Neuronal stem cell (in vitro differentiated cells): Measurements from ENCODE around the gene CRYBA2.
A peak's percentile ranks its signal among the peaks of the same experiment; 100 is the strongest.

Experiments
- DNase-seq: peaks from one replicate; pipeline ENCODE4 v3.0.0-alpha.2; 2013; ENCODE audit warnings: low spot score
- H2AFZ ChIP-seq: one replicate; pipeline ENCODE4 v1.6.1; 2013; ENCODE audit warnings: mild to moderate bottlenecking, low read length, inconsistent platforms
- H2AK5ac ChIP-seq: 2 replicates; pipeline ENCODE4 v1.6.1; 2013; ENCODE audit warnings: low read depth, mild to moderate bottlenecking, inconsistent platforms, low read length, moderate library complexity, mixed read lengths
- H2BK120ac ChIP-seq: 2 replicates; pipeline ENCODE4 v1.6.1; 2013; ENCODE audit warnings: low read depth, mild to moderate bottlenecking, inconsistent platforms, low read length, moderate library complexity, mixed read lengths
- H2BK12ac ChIP-seq: one replicate; pipeline ENCODE4 v1.6.1; 2013; ENCODE audit warnings: low read length, inconsistent platforms
- H2BK15ac ChIP-seq: 2 replicates; pipeline ENCODE4 v1.6.1; 2013; ENCODE audit warnings: mild to moderate bottlenecking, low read length, inconsistent platforms, mixed read lengths
- H2BK5ac ChIP-seq: one replicate; pipeline ENCODE4 v1.6.1; 2013; ENCODE audit warnings: inconsistent platforms, mild to moderate bottlenecking, low read length, moderate library complexity
- H3K14ac ChIP-seq: one replicate; pipeline ENCODE4 v1.6.1; 2013; ENCODE audit warnings: low read length, inconsistent platforms
- H3K18ac ChIP-seq: 2 replicates; pipeline ENCODE4 v1.6.1; 2013; ENCODE audit warnings: low read length, inconsistent platforms
- H3K23ac ChIP-seq: 2 replicates; pipeline ENCODE4 v1.6.1; 2013; ENCODE audit warnings: low read depth, mild to moderate bottlenecking, mixed read lengths, low read length, inconsistent platforms; ENCODE audit not compliant: poor library complexity
- H3K27ac ChIP-seq: replicated peaks from 3 replicates; pipeline ENCODE4 v1.5.1; 2013; ENCODE audit warnings: low read length, inconsistent platforms
- H3K27me3 ChIP-seq, 3 experiments: 2 replicates each; pipeline ENCODE4 v1.6.1; 2013; ENCODE audit warnings: low read length in 3 of 3, mild to moderate bottlenecking in 2 of 3, inconsistent platforms in 1 of 3, low read depth in 1 of 3, mixed read lengths in 1 of 3, moderate library complexity in 1 of 3; ENCODE audit not compliant: control insufficient read depth in 3 of 3, insufficient read depth in 3 of 3
- H3K36me3 ChIP-seq, 2 donors: replicated peaks in 1 of 2; 2 replicates each; pipeline ENCODE4 v1.6.1; 2013; ENCODE audit warnings: low read length in 2 of 2; ENCODE audit not compliant: control insufficient read depth in 2 of 2, insufficient read depth in 2 of 2
- H3K4ac ChIP-seq: 2 replicates; pipeline ENCODE4 v1.6.1; 2013; ENCODE audit warnings: inconsistent platforms, mild to moderate bottlenecking, low read length, moderate library complexity
- H3K4me1 ChIP-seq, 2 donors: 1 replicate in 1 of 2; 2 replicates in 1 of 2; pipeline ENCODE4 v1.6.1; 2013; ENCODE audit warnings: low read length in 2 of 2, low read depth in 1 of 2; ENCODE audit not compliant: control insufficient read depth in 2 of 2, insufficient read depth in 1 of 2
- H3K4me2 ChIP-seq: one replicate; pipeline ENCODE4 v1.6.1; 2013; ENCODE audit warnings: mild to moderate bottlenecking, low read length, inconsistent platforms; ENCODE audit not compliant: insufficient read depth, poor library complexity, severe bottlenecking
- H3K4me3 ChIP-seq, 2 donors: 2 replicates each; pipeline ENCODE4 v1.5.1; 2013; ENCODE audit warnings: low read length in 2 of 2, mild to moderate bottlenecking in 2 of 2, inconsistent platforms in 1 of 2, moderate library complexity in 1 of 2
- H3K79me1 ChIP-seq: one replicate; pipeline ENCODE4 v1.6.1; 2013; ENCODE audit warnings: low read depth, mild to moderate bottlenecking, inconsistent platforms, low read length, moderate library complexity
- H3K9ac ChIP-seq: one replicate; pipeline ENCODE4 v1.6.1; 2013; ENCODE audit warnings: mild to moderate bottlenecking, low read depth, low read length, inconsistent platforms; ENCODE audit not compliant: poor library complexity
- H3K9me3 ChIP-seq, 2 donors: replicated peaks in 1 of 2; 2 replicates each; pipeline versions ENCODE3 to v1.6.1; 2013; ENCODE audit warnings: low read length in 2 of 2, mild to moderate bottlenecking in 2 of 2, inconsistent platforms in 1 of 2, low read depth in 1 of 2, mixed read lengths in 1 of 2, moderate library complexity in 1 of 2; ENCODE audit not compliant: control insufficient read depth in 2 of 2, insufficient read depth in 1 of 2
- H4K8ac ChIP-seq: one replicate; pipeline ENCODE4 v1.6.1; 2013; ENCODE audit warnings: low read depth, mild to moderate bottlenecking, inconsistent platforms, low read length, moderate library complexity
- H4K91ac ChIP-seq: one replicate; pipeline ENCODE4 v1.6.1; 2013; ENCODE audit warnings: low read length, low read depth, mild to moderate bottlenecking, inconsistent platforms; ENCODE audit not compliant: poor library complexity
- WGBS, 2 donors: extraction: QIAGEN DNeasy Blood & Tissue Kit; methylation state at CpG; one replicate each; pipeline ENCODE4 v1.1.7; 2013; ENCODE audit warnings: missing lambda C conversion rate in 2 of 2, mixed read lengths in 1 of 2; ENCODE audit not compliant: insufficient read length in 2 of 2, insufficient replicate concordance in 1 of 2; ENCODE audit errors: extremely low coverage in 2 of 2; 5-methylcytosine and 5-hydroxymethylcytosine counted together

Gene CRYBA2

GRCh38 chr2:219003267-219003634 lies 10.0 kb upstream of the CRYBA2 start:
- Histone ChIP-seq H3K23ac (peak overlapping the region; percentile 5), H3K4me3 (peak overlapping the region in 1 of 2 donors; percentile 72), H3K36me3 (no peaks in the 10 kb centered on the region), H3K14ac (no peak overlapping the region), H3K4ac (no peak overlapping the region), H3K27me3 (peaks cover 30 to 79% (median 74%) of the 10 kb centered on the region in 3 experiments), H3K9me3 (peaks cover 0 to 1% of the 10 kb centered on the region in 2 donors), H3K79me1 (no peaks in the 10 kb centered on the region), H2BK12ac (no peak overlapping the region), H2AFZ (peak overlapping the region; percentile 73), H4K8ac (no peak overlapping the region), H2BK15ac (no peak overlapping the region), H2BK120ac (no peak overlapping the region), H3K4me1 (peaks cover 9 to 20% of the 10 kb centered on the region in 2 donors), H2BK5ac (no peak overlapping the region), H3K9ac (no peak overlapping the region), H3K27ac (no peak overlapping the region), H3K4me2 (peak overlapping the region; percentile 69), H4K91ac (no peak overlapping the region), H3K18ac (peak overlapping the region; percentile 71), H2AK5ac (no peak overlapping the region)
- no peak for DNase-seq
- no CpG with 5 or more reads among the region's 20 CpGs for WGBS, 2 donors

- peak overlapping the region; percentile 63 for H2AK5ac ChIP-seq
- no CpG with 5 or more reads among the region's 72 CpGs for WGBS, 2 donors
- H3K23ac ChIP-seq: peak overlapping the region; percentile 5
- no peak overlapping the region for H2BK120ac ChIP-seq
- H2AFZ ChIP-seq: peak overlapping the region; percentile 73
- peak overlapping the region in 1 of 2 donors; percentile 72 for H3K4me3 ChIP-seq
- H3K18ac ChIP-seq: peak overlapping the region; percentile 71
- H3K4me1 ChIP-seq: peaks cover 9 to 21% of the 10 kb centered on the region in 2 donors
- peak overlapping the region; percentile 60 for H3K9ac ChIP-seq
- no peak overlapping the region for H3K27ac ChIP-seq
- H4K8ac ChIP-seq: peak overlapping the region; percentile 43
- peak overlapping the region; percentile 82 for H3K14ac ChIP-seq
- peak overlapping the region; percentile 69 for H3K4me2 ChIP-seq
- peaks cover 0 to 1% of the 10 kb centered on the region in 2 donors for H3K9me3 ChIP-seq
- H2BK12ac ChIP-seq: no peak overlapping the region
- H2BK15ac ChIP-seq: no peak overlapping the region
- no peak overlapping the region for H4K91ac ChIP-seq
- no peaks in the 10 kb centered on the region for H3K79me1 ChIP-seq
- no peak overlapping the region for H2BK5ac ChIP-seq
- peak; percentile 59 for DNase-seq
- H3K27me3 ChIP-seq: peaks cover 30 to 85% (median 80%) of the 10 kb centered on the region in 3 experiments
- H3K36me3 ChIP-seq: no peaks in the 10 kb centered on the region
- no peak overlapping the region for H3K4ac ChIP-seq
Measured at GRCh38 chr2:219002395-219003266, 9.4 kb upstream of the CRYBA2 start.

GRCh38 chr2:219001577-219002394 lies 8.6 kb upstream of the CRYBA2 start:
- peaks cover 30 to 90% (median 88%) of the 10 kb centered on the region in 3 experiments for H3K27me3 ChIP-seq
- no peak for DNase-seq
- no peaks in the 10 kb centered on the region for H3K79me1 ChIP-seq
- H2BK120ac ChIP-seq: no peak overlapping the region
- no peak overlapping the region for H3K4ac ChIP-seq
- H2AFZ ChIP-seq: peak overlapping the region; percentile 73
- H2AK5ac ChIP-seq: peak overlapping the region; percentile 63
- no peak overlapping the region for H2BK5ac ChIP-seq
- peak overlapping the region; percentile 69 for H3K4me2 ChIP-seq
- H3K18ac ChIP-seq: peak overlapping the region; percentile 57
- H4K8ac ChIP-seq: no peak overlapping the region
- no peak overlapping the region for H4K91ac ChIP-seq
- peak overlapping the region; percentile 82 for H3K14ac ChIP-seq
- H3K36me3 ChIP-seq: no peaks in the 10 kb centered on the region
- H3K9me3 ChIP-seq: peaks cover 0 to 1% of the 10 kb centered on the region in 2 donors
- no peak overlapping the region for H3K4me3 ChIP-seq
- peak overlapping the region; percentile 99 for H3K23ac ChIP-seq
- no CpG with 5 or more reads among the region's 70 CpGs for WGBS, 2 donors
- peak overlapping the region; percentile 60 for H3K9ac ChIP-seq
- no peak overlapping the region for H2BK12ac ChIP-seq
- no peak overlapping the region for H3K27ac ChIP-seq
- H2BK15ac ChIP-seq: no peak overlapping the region
- H3K4me1 ChIP-seq: peaks cover 9 to 21% of the 10 kb centered on the region in 2 donors
